ENCODE data around the gene HOXC12.

Gene HOXC12

DNA sequence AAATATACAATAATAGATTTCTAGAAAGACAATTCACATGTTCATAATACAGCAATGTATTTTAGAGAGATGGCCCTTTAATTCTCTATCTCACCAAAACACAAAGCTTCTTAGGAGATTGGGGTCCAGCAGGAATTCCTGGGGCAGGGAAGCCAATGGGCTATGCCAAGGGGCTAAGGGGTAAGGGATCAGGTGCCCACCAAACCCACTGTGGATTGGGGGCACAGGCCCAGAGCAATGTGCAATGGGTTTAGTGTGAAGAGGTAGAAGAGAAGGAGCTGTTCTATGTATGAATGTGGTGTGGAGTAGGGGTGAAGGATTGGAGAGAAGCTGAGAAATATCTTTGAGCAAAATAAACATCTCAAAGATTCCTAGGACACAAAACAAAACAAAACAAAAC is 13.5 kb upstream of the HOXC12 start:
- no peak for DNase-seq

DNA sequence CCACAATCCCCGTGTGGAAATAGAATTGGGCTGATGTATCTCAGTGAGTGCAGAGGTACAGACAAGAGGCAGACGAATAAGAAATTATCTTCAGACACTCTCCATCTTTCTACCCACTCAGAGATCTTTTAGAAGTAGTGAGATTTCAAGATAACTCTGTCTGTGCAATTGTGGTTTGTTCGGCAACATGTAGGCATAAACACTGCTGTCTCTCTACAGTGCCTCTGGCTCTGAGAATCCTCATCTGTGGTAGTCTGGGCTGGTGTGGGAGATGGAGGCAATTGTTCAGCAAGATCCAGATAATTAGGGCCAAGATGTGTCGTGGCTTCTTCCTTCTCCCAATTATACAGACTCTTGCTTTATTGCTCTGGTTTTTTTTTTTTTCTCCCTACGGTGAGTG is 13.0 kb upstream of the HOXC12 start:
- no peak for DNase-seq

DNA sequence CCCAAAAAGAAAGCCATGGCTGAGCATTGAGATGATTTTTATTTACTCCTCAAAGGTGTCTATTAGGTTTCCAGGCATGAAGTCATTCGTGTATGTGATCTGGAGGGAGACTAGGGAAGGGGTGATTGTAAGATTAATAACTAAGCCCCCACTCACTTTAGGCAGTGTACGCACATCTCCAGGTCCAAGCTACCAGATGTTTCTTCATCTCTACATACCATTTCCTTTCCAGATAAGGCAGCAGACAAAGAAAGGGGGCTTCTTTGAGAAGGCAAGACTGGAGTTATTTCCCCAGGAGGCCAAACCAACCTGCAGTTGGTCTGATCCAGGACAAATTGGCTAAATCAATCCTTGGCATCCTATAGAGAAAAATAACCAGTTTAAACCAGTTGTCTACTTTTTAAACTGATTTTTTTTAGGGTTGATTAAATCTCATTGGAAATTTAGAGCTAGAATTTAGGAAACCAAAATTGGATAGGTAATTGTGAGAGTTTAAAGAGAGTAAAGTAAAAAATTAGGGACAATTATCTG is 12.2 kb upstream of the HOXC12 start:
- DNase-seq: no peak

DNA sequence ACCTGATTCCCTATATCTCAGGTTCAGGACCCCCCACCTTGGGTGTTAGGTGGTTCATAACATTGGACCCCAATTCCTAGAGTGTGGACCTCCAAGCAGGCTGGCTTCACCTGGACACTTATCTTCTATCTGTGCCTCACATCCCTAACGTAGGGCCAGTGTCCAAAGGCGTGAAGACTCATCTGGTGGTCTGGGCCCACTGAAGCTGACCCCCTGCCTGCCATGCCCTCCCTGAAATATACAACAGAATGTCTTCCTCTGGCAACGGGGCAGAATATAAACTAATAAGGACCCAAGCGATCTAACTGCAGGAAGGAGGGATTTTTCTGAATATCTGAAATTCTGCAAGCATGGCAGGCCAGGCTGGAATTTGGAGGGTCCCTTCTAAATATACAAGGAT is 10.5 kb upstream of the HOXC12 start:
- no peak for DNase-seq

DNA sequence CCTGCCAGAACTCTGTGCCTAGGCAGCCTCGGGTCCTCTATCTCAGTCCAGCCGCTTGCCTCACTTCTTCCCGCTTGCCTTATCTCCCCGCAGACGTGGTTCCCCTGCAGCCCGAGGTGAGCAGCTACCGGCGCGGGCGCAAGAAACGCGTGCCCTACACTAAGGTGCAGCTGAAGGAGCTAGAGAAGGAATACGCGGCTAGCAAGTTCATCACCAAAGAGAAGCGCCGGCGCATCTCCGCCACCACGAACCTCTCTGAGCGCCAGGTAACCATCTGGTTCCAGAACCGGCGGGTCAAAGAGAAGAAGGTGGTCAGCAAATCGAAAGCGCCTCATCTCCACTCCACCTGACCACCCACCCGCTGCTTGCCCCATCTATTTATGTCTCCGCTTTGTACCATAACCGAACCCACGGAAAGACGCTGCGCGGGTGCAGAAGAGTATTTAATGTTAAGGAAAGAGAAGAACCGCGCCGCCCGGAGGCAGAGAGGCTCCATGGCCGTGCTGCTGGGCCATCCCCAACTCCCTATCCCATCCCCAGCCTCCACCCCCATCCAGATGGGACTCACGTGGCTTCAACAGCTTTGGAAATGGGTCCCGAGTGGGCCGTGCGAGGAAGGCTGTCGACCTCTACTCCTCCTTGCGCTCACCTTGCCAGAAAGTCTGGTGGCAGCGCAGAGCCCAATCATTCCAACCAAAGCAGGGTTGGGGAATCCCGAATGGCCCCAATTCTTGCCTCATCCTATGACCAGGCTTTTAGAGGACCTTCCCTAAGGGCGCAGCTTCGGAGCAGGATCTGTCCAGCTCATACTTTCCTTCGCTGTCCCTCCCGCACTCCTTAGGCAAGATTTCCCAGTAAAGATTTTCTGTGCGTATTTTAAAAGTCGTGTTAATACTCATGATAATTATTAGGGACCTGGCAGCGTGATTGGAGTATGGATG is 9.5 kb upstream of the HOXC12 start:
- DNase-seq: no peak

DNA sequence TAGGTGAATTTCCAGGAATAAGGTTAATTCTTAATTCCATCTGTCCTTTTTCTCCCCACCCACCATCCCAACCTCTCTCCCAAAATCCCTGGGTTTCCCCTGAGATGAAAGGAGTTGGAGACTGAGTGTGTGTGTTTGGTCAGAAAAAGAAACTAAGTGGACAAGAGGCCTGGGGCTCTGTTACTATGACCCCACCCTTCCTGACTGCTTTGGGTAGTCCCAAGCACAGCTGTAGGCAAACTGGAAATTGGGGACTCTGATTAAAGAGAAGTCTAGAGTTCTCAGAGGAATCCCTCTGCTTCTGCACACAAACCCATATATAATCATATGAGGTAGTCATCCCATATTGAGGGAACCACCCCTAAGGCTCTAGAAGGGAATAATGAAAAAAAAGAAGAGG is 7.0 kb upstream of the HOXC12 start:
- DNase-seq: no peak

DNA sequence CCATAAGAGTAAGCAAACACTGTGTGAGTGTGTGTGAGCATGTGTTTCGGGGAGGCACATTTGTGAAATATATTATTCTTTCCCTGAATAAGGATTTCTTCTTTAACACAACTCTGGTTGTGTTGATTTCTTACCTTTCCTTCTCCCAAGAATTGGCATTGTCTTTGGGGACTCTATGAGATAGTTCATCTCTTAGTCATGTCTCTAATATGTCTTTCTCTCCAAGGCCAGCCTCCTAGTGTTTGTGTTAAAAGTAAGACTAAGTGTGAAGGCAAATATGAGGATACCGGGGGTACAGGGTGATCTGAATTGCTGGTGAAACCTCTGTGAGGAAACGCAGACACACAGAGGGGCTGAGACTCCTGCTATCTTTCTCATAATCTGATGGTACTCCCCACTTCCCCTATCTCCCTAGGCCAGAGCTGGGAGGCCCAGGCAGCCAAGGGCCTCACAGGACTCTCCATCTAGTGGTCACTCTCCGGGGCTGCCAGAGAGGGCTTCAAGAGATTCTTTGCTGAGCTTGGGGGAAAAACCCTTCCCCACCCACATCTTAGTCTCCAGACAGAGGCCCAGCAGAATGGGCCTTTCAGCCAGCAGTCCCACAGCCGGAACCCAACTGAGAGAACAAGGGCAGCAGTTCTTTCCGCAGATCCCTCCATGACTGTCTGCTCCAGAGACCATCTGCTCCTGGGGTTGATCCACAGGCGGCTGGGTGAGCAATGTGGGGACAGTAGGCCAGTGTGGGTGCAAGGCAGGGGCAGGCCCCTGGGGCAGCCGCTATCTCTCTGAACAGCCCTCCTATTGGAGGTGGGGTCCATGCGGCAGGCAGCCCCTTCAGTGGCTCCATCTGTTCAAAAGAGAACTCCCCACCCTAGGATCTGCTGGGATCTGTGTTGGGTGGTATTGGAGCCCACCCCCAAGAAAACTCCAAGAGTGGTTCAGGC is 5.8 kb upstream of the HOXC12 start:
- no peak for DNase-seq

DNA sequence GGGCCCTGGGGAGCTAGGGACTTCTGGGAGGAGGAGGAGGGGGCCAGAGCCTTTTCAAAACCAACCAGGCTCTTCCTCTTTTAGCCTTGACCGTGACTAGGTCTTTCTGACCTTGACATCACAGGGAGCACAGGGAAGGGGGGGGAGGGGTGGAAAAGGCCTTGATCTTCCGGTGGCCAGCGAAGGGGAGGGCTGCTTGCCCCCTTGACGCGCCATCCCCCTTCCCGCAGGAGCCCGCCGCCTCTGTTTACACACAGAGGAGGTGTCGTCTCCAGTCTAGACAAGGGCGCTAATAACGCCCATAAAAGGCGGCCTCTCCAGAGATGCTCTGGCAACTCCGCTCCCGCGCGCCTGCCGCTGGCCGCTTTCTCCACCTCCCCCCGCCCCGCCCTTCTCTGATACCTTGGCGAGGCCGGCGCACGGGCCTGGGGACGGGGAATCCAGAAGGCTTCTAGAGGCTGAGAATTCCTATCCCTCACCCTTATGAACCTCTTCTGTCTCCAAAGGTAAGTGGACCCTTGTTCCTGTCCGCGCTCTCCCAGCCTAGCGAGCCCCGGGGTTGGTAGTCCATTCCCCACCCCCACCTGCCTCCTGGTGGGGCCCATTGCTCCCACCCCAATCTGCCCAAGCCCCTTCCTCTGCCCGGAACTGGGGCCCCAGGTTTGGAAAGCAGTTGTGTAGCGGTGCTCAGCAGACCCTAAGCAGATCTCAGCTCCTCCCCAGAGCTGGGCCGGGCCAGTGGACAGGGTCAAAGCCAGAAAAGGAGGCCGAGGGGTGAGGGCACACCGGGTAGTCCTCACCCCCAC is 4.9 kb upstream of the HOXC12 start:
- DNase-seq: no peak

DNA sequence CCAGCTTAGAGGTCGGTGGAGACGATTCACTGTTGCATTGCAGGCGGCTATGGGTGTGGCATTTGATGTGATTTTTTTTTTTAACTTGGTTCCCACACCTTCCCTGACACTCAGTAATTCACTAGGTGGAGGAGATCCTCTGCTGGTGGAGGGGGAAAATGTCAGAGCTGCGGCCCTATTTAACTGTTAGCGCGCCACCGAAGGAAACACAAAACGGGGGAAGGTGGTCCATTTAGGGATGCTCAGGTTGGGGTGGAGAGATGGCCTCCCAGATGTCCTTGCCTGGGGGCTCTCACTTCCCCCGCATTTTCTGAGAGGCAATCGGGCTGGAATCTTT is 4.3 kb upstream of the HOXC12 start:
- no peak for DNase-seq

DNA sequence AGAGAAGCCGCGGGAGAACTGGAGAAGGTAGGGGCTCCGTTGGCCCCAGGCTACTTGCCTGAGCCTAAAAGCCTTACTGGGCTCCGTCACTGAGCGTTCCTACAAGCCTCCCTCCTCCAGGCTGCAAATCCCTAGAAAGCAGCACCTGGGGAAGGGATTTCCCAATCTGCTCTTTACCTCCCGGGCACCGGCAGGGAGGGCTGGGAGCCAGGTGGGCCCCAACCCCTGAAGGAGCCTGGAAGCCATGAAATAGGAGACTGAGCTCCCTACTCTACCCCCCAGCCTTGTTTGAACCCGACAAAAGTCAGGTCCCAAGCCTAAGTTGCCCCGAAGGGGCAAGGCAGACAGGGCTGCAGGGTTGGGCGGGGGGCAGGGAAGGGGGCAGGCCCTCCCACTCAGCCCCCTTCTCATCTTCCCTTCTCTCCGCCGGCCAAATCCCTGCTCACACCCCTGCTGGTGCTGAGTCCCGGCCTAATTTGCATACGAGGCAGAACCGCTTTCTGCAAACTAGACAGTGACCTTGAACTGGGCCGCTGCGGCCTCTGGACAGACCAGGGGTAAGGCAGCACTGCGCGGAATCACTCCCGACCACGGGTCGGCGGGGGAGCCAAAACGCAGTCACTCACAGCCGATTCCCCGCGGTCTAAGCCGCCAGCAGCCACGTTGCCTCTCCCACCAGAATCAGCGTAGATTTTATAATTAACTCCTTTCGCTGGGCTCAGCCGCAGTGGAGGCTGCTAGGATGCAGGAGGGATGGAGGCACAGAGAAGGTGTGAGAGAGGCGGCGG is 3.7 kb upstream of the HOXC12 start:
- peak in 1 of 6 experiments; percentile 34 for DNase-seq

DNA sequence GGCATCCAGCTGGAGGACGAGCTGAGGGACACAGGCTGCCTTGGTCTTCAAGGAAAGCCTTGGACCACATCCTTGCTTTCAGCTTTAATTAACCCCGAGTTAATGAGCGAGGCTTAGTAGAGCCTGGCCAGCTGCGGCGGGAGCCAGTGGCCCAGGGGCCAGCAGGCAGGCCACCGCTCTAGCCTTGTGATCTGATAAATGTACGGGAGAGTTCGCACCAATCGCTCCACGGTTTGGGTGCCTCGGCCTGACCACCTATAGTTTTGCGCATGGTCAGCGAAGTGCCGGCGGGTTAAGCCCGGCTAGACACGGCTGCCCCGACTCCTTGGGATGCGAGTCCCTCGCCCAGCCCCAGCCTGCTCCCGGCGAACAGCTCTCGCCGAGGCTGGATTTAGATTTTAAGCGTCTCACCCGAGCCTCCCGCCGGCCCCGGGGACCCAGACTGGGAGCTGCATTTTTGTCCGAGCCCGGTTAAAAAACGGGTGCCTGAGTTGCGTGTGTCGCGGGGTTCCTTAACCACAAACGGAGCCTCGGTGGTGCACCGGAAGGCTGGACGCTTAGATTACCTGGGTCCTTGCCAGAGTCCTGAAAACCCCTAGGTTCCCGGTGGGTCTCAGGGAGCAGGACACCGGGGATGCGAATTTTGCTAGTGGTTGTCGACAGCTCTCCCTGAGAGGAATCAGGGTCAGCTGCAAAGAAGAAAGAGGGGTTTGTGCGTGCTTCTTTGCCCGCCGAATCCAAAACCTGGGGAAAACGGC is 2.9 kb upstream of the HOXC12 start:
- DNase-seq: peak in 1 of 6 experiments; percentile 46

DNA sequence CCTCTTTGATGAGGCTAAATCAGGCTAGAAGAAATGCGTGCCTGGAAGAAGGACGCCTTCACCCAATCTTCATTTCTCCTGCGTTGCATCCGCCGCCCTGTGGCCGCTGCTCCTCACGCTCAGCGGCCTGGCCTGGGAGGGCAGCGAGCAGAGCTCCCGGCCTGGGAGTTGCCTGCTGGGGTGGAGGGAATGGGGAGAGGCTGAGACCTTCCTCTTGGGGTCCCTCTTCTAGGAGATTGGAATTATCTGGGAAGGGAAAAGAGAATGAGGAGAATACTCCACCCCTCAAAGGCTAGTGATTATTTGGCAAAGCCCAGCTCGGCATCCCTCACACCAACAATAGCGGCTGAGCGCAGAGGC is 2.4 kb upstream of the HOXC12 start:
- peak in 1 of 6 experiments; percentile 50 for DNase-seq

DNA sequence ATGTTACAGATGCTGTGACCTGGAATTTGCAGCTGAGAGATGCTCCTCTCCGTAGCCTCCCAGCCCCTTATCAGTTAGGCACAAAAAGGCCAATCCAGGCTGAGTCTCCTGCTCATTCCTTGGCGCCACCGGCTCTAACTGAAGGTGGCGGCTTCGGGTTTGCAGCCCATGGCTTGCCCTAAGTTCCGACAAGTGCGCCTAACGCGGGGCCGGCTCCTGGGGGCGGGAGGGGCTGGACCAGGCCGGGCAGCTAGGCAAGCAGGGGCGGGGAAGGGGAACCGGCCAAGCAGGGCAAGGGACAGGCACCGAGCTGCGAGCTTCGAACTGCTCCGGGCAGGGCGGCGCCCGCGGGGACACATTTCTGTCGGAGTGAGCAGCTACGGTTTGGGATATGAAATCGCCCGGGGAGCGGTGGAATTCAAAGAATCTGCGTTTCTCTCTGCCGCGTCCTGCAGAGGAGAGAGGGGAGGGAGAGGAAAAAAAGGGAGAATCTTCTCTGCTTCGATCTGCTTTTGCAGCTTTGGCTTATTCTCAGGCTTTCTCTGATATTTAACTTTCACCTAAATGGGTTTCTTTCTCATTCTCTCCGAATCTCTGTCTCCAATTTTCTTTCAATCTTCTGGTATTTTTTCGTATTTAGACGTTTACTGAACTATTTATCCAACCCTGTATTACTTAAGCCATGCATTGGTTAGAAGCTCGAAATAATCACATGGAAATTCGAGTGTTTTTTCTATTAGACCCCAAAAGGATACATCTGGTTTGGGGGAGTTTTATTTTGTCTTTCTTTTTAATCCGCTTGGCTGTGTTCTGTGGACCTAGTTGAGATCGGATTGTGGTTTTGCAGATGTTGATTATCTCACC is 1.6 kb upstream of the HOXC12 start:
- peak in 1 of 6 experiments; percentile 46 for DNase-seq

DNA sequence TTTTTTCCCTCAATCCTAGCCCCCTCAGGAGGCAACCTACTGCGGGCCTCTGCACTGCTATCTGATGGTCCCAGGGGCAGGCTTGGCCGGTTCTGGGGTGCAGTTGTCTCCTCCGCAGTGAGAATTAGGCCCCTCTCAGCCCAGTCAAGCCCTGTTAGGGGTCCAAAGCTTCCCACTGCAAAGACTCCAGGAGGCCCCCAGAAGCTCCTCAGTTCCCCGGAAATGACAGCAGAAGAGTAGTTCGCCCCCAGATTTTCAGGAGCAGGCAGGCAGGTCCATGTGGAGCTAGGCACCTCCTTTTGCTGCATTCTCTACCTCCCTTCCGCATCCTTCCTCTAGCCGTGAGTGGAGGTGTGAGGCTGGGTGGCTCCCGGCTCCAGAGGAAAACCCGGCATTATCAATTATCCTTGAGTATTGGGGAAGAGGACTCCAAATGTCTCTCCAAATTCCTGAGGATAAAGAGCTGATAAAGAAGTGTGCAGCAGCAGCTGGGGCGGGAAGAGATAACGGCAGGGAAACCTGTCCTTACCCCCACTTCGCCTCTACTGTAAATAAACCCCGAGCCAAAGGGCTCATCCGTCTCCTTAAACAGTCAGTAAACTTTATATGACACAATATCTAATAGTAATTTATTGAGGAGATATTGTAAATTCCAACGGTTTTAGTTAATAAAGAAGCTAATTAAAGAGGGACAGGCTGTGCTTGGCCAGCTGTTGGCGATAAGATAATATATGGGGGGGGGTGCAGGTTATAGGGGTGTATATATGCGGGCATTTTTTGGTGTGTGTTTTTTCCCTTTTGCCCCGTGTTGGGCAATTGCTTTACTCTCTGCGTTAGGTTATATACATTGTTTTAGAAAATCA is 641 bp upstream of the HOXC12 start:
- no peak for DNase-seq

DNA sequence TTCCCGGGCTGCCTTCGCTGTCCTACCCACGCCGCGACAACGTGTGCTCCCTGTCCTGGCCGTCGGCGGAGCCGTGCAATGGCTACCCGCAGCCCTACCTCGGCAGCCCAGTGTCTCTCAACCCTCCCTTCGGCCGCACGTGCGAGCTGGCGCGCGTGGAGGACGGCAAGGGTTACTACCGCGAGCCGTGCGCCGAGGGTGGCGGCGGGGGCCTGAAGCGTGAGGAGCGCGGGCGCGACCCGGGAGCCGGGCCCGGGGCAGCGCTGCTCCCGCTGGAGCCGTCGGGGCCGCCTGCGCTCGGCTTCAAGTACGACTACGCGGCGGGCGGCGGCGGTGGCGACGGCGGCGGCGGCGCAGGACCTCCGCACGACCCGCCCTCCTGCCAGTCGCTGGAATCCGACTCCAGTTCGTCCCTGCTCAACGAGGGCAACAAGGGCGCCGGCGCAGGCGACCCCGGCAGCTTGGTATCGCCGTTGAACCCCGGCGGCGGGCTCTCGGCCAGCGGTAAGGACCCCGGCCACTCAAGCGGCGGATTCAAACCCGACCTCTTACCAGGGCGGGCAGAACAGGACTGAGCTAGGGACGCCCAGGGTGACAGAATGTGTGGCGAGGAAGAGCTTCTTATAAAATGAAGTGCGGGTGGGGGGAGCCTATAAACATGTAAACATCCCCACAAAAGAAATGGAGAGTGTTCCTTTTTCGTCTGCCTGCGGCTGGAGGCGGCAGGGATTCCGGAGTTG is 503 bp downstream of the HOXC12 start:
- DNase-seq: peak in 1 of 6 experiments; percentile 41

DNA sequence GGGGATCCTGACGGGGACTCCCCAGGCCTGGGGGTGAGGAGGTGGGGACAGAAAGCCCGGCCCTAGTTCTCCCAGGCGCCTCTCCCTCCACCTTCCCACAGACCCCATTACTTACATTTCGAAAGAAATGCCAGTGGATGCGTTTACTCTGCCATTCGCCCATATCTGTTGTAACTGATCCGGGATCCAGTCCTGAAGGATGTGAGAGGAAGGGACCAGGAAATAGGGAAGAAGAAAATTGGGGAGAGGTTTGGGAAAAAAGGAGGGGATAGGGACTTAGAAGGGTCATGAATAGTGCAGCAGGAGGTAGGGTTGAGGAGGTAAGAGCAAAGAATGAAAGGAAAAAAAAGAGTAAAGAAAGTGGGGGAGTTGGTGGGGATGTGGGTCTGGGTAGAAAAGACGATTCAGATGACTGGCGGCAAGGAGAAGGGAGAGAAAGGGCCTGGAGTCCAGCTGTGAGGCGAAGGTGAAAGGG is 1.1 kb downstream of the HOXC12 start:
- DNase-seq: no peak

DNA sequence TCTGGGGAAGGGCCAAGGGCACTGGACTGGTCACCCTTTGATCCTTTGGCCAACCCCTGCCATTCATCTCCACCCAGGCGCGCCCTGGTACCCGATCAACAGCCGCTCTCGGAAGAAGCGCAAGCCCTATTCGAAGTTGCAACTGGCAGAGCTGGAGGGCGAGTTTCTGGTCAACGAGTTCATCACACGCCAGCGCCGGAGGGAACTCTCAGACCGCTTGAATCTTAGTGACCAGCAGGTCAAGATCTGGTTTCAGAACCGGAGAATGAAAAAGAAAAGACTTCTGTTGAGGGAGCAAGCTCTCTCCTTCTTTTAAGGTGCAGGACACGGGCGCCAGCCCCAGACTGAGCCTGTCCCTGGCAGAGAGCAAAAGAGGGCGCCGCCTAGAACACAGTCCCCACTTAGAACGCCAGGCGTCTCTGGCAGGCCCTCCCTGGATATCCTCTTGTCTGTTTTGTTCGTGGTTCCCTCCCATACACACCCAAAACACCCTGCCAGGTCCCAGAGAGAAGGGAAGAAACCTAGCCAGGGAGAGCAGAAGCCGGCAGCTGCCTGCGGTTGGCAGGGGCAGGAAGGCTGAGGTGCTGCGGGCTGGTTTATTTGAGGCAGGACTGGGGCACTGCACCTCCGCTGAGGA is 1.7 kb downstream of the HOXC12 start:
- DNase-seq: peak in 1 of 6 experiments; percentile 22
